Measurements from ENCODE around the gene OSBPL10.

Gene OSBPL10

DNA sequence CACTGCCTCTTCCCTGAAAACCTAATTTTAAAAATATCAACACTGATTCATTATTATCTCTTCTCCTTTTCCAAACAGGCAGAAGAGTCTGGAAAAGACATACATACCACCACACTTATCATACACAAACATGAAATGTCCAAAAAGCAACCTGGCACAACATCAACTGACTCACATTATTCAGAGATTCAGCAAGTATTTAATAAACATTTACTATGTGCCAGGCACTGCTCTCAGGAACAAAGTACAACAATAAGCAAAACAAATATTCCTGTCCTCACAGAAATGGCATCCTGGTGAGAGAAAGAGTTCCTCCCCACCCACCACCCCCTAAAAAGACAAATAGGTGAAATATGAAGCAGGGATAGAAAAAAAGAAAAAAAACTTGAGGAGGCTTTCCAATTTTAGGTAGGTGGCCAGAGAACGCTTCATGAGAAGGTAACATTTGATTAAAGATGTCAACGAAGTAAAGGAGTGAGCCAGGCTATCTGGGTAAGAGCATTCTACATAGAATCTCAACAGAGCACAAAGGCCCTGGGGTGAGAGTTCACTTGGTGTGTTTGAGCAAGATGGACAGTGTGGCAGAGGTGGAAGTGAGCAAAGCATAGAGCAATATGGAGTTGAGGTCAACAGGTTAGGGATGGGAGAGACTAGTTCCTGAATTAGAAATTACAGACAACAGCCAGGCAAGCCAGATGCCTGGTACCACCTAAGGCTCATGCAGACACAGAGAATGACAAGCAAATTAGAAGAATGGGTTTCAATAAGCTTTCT, 141.7 kb downstream of the OSBPL10 start:
- FAIRE-seq, result no peak

DNA sequence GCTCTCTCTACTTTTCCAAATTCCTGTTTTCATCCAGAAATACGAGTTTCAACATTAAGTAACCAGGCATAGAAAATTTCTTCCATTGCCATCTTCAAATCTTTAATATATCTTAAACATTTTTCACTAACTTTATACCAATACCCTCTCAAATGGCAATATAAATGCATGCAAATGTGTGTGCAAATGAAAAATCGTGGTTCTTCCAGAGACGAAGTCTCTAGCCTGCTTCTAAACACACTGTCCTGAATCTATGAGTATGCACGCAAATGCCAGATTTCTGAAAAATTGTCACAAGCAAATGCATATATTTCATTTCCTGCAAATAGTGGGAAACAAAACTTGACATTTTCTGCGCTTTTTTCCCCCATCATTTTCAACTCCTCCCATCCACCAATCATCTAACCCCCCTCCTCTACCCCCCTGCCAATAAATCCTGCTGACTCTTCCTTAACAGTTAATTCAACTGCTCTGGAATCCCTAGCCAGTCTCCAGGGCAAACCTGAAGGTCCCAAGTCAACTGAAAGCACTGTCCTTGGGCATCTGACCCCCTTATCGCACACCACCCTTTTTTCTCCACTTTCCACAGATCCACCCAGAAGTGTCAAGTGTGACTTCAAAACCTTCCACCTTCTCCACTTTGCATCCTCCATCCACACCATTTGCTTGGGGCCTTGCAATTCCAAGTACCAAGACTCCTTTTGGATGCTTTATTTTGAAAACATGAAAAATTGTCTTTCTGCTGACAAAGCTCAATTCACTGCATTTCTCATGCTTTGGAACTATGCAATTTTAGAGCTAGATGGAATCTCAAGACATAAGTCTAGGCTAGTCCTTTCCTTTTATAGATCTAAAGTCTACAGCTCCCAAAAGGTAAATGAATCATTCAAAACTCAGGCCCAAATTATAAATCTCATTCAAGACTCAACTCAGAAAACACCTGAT, 144.7 kb downstream of the OSBPL10 start:
- FAIRE-seq, result no peak

DNA sequence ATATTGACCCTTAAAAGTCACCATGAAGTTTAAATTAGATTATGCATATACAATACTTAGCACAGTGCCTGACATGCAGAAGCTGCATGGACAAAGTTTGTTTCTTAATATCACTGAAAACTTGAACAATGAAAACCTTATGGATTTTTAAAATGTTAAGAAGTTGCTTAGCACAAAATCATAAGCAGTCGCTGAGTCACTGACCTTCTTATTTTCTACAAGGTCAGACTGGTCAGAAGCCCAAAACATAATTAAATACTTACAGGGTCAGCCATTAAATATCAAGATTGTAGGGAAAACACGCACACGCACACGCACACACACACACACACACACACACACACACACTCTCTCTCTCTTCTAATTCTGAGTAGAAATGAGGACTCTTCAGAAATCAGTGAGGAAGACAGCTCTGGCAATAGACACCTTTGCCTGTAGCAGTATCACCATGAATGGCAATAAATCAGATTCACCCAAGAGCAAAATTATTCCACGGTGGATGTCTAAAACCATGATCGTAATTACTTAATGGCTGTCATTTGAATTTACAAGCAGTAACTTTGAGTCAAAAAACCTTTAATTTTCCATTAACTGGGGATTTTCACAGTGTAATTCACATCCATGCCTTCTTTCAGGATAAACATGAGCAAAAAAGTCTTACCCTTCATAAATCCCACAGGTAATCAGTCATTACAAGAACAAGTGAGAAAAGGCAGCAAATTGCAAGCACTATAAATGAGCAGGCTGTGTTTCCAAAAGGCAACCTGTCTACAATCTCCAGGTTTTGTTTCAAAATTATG, 147.5 kb downstream of the OSBPL10 start:
- no peak for FAIRE-seq

- no peak for FAIRE-seq
These were observed 148.5 kb downstream of the OSBPL10 start for GRCh38 chr3:31832551-31832950.

GRCh38 chr3:31831591-31831990, 149.5 kb downstream of the OSBPL10 start:
- no peak for FAIRE-seq

DNA sequence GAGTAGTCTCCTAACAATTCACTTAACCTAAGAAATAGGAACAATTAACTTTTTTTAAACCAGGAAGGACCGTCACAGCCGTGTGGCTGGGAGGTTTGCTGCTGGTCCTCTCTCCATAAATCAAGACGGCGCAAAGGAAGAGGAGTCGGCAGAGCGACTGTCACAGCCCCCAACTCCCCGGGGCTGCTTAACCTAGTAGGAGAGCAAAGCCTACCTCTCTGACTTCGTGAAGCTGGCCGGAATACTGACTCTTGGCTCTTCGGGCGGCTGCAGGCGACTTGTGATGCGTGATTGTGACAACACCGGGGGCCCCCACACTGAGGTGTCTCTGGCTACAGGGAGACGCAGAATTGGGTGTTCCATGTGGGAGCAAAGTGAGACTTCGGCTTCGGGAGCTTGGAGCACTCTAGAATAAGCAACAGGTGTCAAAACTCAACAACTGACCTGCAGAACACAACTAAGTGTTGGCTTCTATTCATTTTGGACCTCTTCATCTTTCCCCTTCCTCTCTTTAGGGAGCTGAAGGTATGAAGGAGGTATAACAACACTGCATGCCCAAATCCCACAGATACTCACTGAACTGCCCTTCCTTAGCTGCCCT, 151.1 kb downstream of the OSBPL10 start:
- no peak for FAIRE-seq

- FAIRE-seq, result no peak
These were observed 152.1 kb downstream of the OSBPL10 start for GRCh38 chr3:31829010-31829409.

DNA sequence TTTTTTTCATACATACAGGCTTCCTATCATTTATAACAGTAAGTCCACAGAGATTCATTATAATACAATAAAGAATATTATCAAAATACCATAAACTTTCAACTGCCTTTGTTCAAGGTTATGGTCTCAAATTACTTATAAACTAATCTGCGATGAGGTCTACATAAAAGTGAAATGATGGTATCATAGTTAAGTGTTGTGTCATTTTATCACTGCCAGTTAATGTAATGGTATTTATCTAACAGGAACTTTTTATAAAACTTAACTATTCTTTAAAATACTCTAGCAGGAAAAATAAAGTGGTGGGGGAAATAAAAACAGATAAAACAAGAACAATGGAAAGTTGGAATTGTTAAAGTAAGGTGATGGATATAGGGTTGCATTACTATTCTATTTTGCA, 153.1 kb downstream of the OSBPL10 start:
- FAIRE-seq, result no peak

DNA sequence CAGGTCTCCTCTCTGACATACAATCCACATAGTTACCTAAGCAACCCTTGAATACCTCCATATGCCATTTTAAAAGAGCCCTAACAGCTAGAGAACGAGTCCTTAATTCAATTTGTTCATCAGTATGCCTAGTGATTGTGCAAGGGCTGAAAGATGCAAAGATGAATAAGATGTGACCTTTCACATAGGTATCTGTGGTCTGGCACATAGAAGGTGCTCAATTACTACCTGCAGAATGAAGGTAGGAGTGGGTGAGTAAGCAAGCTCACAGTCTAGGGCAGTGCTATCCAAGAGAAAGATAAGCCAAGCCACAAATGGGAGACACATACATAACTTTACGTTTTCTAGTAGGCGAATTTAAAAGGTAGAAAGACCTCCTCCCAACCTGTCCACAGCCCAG, 157.9 kb downstream of the OSBPL10 start:
- FAIRE-seq, result no peak

GRCh38 chr3:31821118-31821517, 159.9 kb downstream of the OSBPL10 start:
- FAIRE-seq, result no peak

GRCh38 chr3:31819441-31819840, 161.6 kb downstream of the OSBPL10 start:
- FAIRE-seq, result no peak

DNA sequence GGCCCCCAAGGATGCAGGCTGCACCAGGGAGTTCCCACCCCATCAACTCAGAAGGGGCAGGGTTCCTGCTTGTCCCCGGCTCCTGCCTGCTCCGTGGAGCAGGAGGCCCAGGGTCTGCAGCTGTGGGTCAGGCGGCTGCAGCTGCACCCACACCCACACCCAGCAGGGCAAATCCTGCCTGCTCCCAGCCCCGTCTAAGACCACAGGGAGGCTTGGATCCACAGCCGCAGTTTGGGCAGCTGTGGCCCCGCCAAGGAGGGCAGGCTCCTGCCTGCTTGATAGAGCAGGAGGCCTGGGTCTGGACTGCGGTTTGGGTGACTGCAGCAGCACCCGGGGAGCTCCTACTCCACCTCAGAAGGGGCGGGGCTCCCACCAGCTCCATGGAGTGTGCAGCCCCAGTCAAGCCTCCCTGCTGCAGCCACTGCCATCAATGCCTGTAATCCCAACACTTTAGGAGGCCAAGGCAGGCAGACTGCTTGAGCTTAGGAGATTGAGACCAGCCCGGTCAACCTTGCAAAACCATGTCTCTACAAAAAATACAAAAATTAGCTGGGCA, 163.6 kb downstream of the OSBPL10 start:
- no peak for FAIRE-seq

- no peak for FAIRE-seq
These were observed 165.2 kb downstream of the OSBPL10 start for GRCh38 chr3:31815631-31816440.

- FAIRE-seq, result no peak
These were observed 166.1 kb downstream of the OSBPL10 start for GRCh38 chr3:31815006-31815405.

GRCh38 chr3:31813686-31814085, 167.4 kb downstream of the OSBPL10 start:
- FAIRE-seq, result no peak

GRCh38 chr3:31813197-31813596, 167.9 kb downstream of the OSBPL10 start:
- no peak for FAIRE-seq

DNA sequence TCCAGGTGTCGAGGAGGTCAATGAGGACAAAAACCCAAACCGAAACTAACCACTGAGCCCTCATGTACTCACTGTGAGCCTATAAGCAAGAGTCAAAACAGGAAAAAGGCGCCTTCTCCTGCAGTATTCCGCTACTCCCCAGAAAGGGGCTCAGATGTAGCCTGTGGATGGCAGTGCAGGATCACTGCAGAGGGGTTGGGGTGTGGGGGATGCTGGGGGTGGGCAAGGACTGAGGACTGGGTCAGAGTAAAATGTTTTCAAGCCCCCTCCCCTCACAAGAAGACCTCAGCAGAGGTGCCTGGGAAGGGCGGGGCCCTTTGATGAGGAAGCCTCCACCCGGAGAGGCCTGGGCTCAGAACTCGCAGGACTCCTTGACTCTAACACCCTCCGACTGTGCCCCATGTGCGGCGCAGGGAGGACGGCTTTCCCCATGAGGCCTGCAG, 170.1 kb downstream of the OSBPL10 start:
- no peak for FAIRE-seq

DNA sequence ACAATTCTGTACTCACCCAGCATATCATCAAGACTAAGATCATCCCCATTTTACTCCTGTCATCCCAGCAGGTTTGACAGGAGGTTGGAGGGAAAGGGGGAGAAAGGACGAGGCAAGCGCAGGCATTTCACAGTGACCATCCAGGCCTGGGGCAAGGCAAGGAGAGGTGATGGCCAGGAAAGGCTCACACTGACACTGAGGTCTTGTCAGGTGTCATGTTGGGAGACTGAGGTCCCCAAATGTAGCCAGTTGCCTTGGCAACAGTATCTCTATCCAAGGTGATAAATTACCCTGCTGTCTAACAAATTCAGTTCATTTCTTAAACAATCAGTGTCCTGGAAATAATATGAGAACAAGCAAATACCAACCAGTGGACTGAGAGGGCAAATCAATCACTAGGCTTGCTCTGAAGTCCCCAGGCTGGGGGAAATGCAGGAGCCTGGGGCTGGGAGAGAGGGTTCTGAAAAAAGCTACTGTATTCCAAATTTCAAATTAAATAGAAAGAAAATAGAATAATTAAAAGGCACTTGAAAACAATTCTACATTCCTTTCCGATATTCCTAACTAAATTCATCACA, 172.8 kb downstream of the OSBPL10 start:
- FAIRE-seq, result no peak

GRCh38 chr3:31804251-31805051, 176.6 kb downstream of the OSBPL10 start:
- no peak for FAIRE-seq

Measured in A204.1 (cell line).